Neural cell (in vitro differentiated cells): ENCODE measurements around the gene FAM229A. TPM values are rescaled to one million over a fixed set of nuclear protein-coding genes. Genes with fewer than 3 reads are reported as not detected.

Source experiments
- H2AFZ ChIP-seq: fragments of 200-600, 300-800 bp; sonication (generic), shearing (Covaris generic); 2 replicates; pipeline ENCODE4 v1.6.0; 2014; ENCODE audit warnings: low read depth, mild to moderate bottlenecking, antibody characterized with exemption, low read length, moderate library complexity
- H3F3A ChIP-seq: fragments of 200-600 bp; shearing (Covaris generic); 2 replicates; pipeline ENCODE4 v1.6.1; 2016; ENCODE audit warnings: mild to moderate bottlenecking, moderate library complexity, mixed read lengths, antibody characterized with exemption, low read length; ENCODE audit not compliant: insufficient read depth, poor library complexity, severe bottlenecking
- H3K27ac ChIP-seq: fragments of 200-600, 300-800 bp; sonication (generic), shearing (Covaris generic); 2 replicates; pipeline ENCODE4 v1.5.1; 2014; ENCODE audit warnings: mild to moderate bottlenecking, low read length, moderate library complexity
- H3K27me3 ChIP-seq: fragments of 300-800, 200-600 bp; sonication (generic), shearing (Covaris generic); 2 replicates; pipeline ENCODE4 v1.6.0; 2014; ENCODE audit warnings: mild to moderate bottlenecking, low read depth, low read length, moderate library complexity; ENCODE audit not compliant: insufficient read depth
- H3K36me3 ChIP-seq: fragments of 300-800, 200-600 bp; sonication (generic), shearing (Covaris generic); 2 replicates; pipeline ENCODE4 v1.5.1; 2014; ENCODE audit warnings: mild to moderate bottlenecking, antibody characterized with exemption, low read length, moderate library complexity; ENCODE audit not compliant: insufficient read depth
- H3K4me2 ChIP-seq: fragments of 300-800, 200-600 bp; sonication (generic), shearing (Covaris generic); 2 replicates; pipeline ENCODE4 v1.6.0; 2014; ENCODE audit warnings: mild to moderate bottlenecking, low read length
- H3K4me3 ChIP-seq: fragments of 300-800, 200-600 bp; sonication (generic), shearing (Covaris generic); 2 replicates; pipeline ENCODE4 v1.5.1; 2014; ENCODE audit warnings: mild to moderate bottlenecking, low read length, moderate library complexity
- H3K79me2 ChIP-seq: fragments of 200-600 bp; shearing (Covaris generic); replicated peaks from 2 replicates; pipeline ENCODE4 v1.6.0; 2014; ENCODE audit warnings: mild to moderate bottlenecking, low read length, moderate library complexity; ENCODE audit not compliant: insufficient read depth
- H3K9ac ChIP-seq: fragments of 300-800, 200-600 bp; sonication (generic), shearing (Covaris generic); 2 replicates; pipeline ENCODE4 v1.6.1; 2016; ENCODE audit warnings: mild to moderate bottlenecking, low read length, mixed read lengths
- H3K9me2 ChIP-seq: fragments of 200-600 bp; shearing (Covaris generic); 2 replicates; pipeline ENCODE4 v1.6.1; 2016; ENCODE audit warnings: mild to moderate bottlenecking, low read length, mixed read lengths; ENCODE audit not compliant: insufficient read depth
- H3K9me3 ChIP-seq: fragments of 200-600, 300-800 bp; sonication (generic), shearing (Covaris generic); 2 replicates; pipeline ENCODE4 v1.6.1; 2016; ENCODE audit warnings: mild to moderate bottlenecking, mixed run types, low read length, moderate library complexity, mixed read lengths
- H4K20me1 ChIP-seq: fragments of 200-600 bp; shearing (Covaris generic); 2 replicates; pipeline ENCODE4 v1.6.1; 2016; ENCODE audit warnings: mild to moderate bottlenecking, mixed run types; ENCODE audit not compliant: insufficient read depth
- CTCF ChIP-seq: fragments of 450-650 bp; IDR thresholded peaks from 2 replicates; pipeline ENCODE4 v1.5.1; 2014; ENCODE audit warnings: antibody characterized with exemption, mild to moderate bottlenecking, moderate library complexity; ENCODE audit not compliant: poor library complexity, severe bottlenecking
- EP300 ChIP-seq: fragments of 450-650 bp; conservative IDR thresholded peaks from 2 replicates; pipeline ENCODE4 v1.6.1; 2014; ENCODE audit warnings: antibody characterized with exemption, mild to moderate bottlenecking, moderate library complexity; ENCODE audit not compliant: poor library complexity, severe bottlenecking
- EZH2 ChIP-seq: fragments of 200-600, 300-800 bp; shearing (Covaris generic), sonication (generic); IDR thresholded peaks from 2 replicates; pipeline ENCODE4 v1.6.1; 2014; ENCODE audit warnings: antibody characterized with exemption, low read length, borderline replicate concordance, mild to moderate bottlenecking; ENCODE audit not compliant: insufficient read depth, poor library complexity, severe bottlenecking
- MXI1 ChIP-seq: fragments of 450-650 bp; conservative IDR thresholded peaks from 2 replicates; pipeline ENCODE4 v1.6.1; 2014; ENCODE audit warnings: antibody characterized with exemption, mild to moderate bottlenecking; ENCODE audit not compliant: poor library complexity, severe bottlenecking
- POLR2AphosphoS5 ChIP-seq: IDR thresholded peaks from 2 replicates; pipeline ENCODE4 v1.6.1; 2012
- RAD21 ChIP-seq: fragments of 450-650 bp; conservative IDR thresholded peaks from 2 replicates; pipeline ENCODE4 v1.6.1; 2014; ENCODE audit warnings: antibody characterized with exemption, mild to moderate bottlenecking, moderate library complexity
- REST ChIP-seq: IDR thresholded peaks from 2 replicates; pipeline ENCODE4 v1.6.1; 2012; ENCODE audit warnings: borderline replicate concordance
- SMC3 ChIP-seq: fragments of 450-650 bp; conservative IDR thresholded peaks from 2 replicates; pipeline ENCODE4 v1.6.1; 2014; ENCODE audit warnings: antibody characterized with exemption, mild to moderate bottlenecking, moderate library complexity; ENCODE audit not compliant: poor library complexity
- TAF1 ChIP-seq: IDR thresholded peaks from 2 replicates; pipeline ENCODE4 v1.6.1; 2012; ENCODE audit warnings: low read depth
- polyA plus RNA-seq: library from polyadenylated mRNA; depleted of rRNA; stranded (reverse); fragments of >200 nt; gene quantifications from 2 replicates; pipeline ENCODE4 v1.2.3, GENCODE V29; 2014

Gene FAM229A
- polyA plus RNA-seq, 1 donor from 2014 or later = 6.1 TPM

GRCh38 chr1:32338637-32339145 is 23.6 kb downstream of the FAM229A start:
- H3K79me2 ChIP-seq = peaks cover 24% of the 10 kb centered on the region
- TF ChIP-seq RAD21 = no peak
- TF ChIP-seq CTCF = no peak
- no peak for TF ChIP-seq EP300
- no peak for TF ChIP-seq EZH2
- TF ChIP-seq REST = no peak
- TF ChIP-seq SMC3 = no peak
- no peak for TF ChIP-seq MXI1
- TF ChIP-seq POLR2AphosphoS5 = no peak
- no peak for TF ChIP-seq TAF1
- no peak overlapping the region for H3K27ac ChIP-seq
- no peak overlapping the region for H3K4me2 ChIP-seq
- H3K27me3 ChIP-seq = no peaks in the 10 kb centered on the region
- peak overlapping the region; percentile 20 for H3K9ac ChIP-seq
- no peaks in the 10 kb centered on the region for H3K9me2 ChIP-seq
- H3K36me3 ChIP-seq = peaks cover 6% of the 10 kb centered on the region
- no peak overlapping the region for H2AFZ ChIP-seq
- H3K4me3 ChIP-seq = no peak overlapping the region
- H3F3A ChIP-seq = no peaks in the 10 kb centered on the region
- no peaks in the 10 kb centered on the region for H3K9me3 ChIP-seq
- H4K20me1 ChIP-seq = peaks cover 14% of the 10 kb centered on the region

GRCh38 chr1:32337855-32338636 is 24.2 kb downstream of the FAM229A start:
- no peaks in the 10 kb centered on the region for H3K27me3 ChIP-seq
- TF ChIP-seq RAD21 = no peak
- no peak for TF ChIP-seq TAF1
- no peak for TF ChIP-seq MXI1
- no peak for TF ChIP-seq CTCF
- no peak for TF ChIP-seq REST
- TF ChIP-seq EZH2 = no peak
- TF ChIP-seq SMC3 = no peak
- TF ChIP-seq EP300 = no peak
- no peak for TF ChIP-seq POLR2AphosphoS5
- no peaks in the 10 kb centered on the region for H3K9me3 ChIP-seq
- peaks cover 6% of the 10 kb centered on the region for H3K36me3 ChIP-seq
- no peaks in the 10 kb centered on the region for H3F3A ChIP-seq
- H2AFZ ChIP-seq = no peak overlapping the region
- H3K4me3 ChIP-seq = no peak overlapping the region
- H3K4me2 ChIP-seq = no peak overlapping the region
- peaks cover 21% of the 10 kb centered on the region for H4K20me1 ChIP-seq
- H3K9ac ChIP-seq = peak overlapping the region; percentile 20
- H3K27ac ChIP-seq = no peak overlapping the region
- H3K79me2 ChIP-seq = peaks cover 31% of the 10 kb centered on the region
- H3K9me2 ChIP-seq = no peaks in the 10 kb centered on the region
